ENCODE measurements around the gene CELF4. TPM values are rescaled to one million over a fixed set of nuclear protein-coding genes. Genes with fewer than 3 reads are reported as not detected.
A peak's percentile ranks its signal among the peaks of the same experiment; 100 is the strongest.

The CELF4 gene
- total and polyA plus RNA-seq, 2 donors (not counting 1 experiment from before 2014, with no cell fraction given), result 0.17 TPM; not detected in 1

DNA sequence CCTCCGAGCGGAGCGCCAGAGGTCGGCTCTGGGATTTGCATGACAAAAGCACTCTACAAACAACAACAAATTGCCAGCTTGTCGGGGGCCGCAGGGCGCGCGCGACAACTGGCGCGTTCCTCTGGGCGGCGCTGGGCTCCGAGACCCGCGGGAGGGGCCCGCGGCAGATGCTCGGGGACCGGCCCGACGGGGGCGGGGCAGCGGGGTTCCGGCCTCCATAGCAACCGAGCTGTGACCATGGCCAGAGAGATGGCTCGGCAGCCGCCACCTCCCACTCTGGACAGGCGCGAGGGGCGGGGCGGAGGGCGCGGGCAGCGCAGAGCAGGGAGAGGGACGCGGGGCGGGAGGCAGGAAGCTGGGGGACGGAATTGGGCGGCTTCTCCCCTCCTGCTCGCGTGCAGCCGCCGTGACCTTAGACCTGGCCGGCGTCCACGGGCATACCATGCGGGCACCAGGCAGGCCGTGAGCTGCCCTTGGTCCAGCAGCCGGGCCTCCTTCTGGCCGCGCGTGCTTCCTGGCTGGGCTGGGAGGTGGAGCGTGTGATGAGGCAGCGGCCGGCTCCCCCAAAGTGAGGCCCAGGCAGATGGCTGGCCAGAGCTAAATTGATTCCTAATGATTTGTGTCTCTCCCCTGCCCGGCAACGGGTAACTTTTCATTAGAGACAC is 171.5 kb downstream of the CELF4 start:
- Histone ChIP-seq H3K27ac (ENCODE audit: insufficient read depth, low read length) (peak overlapping the region; percentile 74), H3K36me3 (ENCODE audit: control insufficient read depth, insufficient read depth, low read length) (no peaks in the 10 kb centered on the region), H3K4me3 (replicated peaks in 1 of 4; ENCODE audit: control extremely low read depth in 1 of 4, insufficient read depth in 1 of 4, low read depth in 3 of 4, low read length in 4 of 4) (peak overlapping the region; percentile 15 to 51 (median 30)), H3K79me2 (ENCODE audit: control insufficient read depth, insufficient read depth, low read length) (no peaks in the 10 kb centered on the region), H3K4me1 (ENCODE audit: control insufficient read depth, extremely low read depth, insufficient read depth, low read length) (peaks cover 11% of the 10 kb centered on the region), H4K20me1 (ENCODE audit: control insufficient read depth, extremely low read depth, insufficient read depth, low read length) (no peaks in the 10 kb centered on the region), H3K9ac (ENCODE audit: insufficient read depth, low read length) (peak overlapping the region; percentile 50), H2AFZ (ENCODE audit: low read length) (peak overlapping the region; percentile 67), H3K9me3 (ENCODE audit: control insufficient read depth, insufficient read depth, low read depth, low read length) (no peaks in the 10 kb centered on the region), H3K4me2 (ENCODE audit: extremely low read depth, insufficient read depth, low read length) (peak overlapping the region; percentile 23), H3K27me3 (ENCODE audit: control insufficient read depth, insufficient read depth, low read length) (peaks cover 2% of the 10 kb centered on the region)
- TF ChIP-seq, protein P1, sequence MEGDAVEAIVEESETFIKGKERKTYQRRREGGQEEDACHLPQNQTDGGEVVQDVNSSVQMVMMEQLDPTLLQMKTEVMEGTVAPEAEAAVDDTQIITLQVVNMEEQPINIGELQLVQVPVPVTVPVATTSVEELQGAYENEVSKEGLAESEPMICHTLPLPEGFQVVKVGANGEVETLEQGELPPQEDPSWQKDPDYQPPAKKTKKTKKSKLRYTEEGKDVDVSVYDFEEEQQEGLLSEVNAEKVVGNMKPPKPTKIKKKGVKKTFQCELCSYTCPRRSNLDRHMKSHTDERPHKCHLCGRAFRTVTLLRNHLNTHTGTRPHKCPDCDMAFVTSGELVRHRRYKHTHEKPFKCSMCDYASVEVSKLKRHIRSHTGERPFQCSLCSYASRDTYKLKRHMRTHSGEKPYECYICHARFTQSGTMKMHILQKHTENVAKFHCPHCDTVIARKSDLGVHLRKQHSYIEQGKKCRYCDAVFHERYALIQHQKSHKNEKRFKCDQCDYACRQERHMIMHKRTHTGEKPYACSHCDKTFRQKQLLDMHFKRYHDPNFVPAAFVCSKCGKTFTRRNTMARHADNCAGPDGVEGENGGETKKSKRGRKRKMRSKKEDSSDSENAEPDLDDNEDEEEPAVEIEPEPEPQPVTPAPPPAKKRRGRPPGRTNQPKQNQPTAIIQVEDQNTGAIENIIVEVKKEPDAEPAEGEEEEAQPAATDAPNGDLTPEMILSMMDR (conservative IDR thresholded peaks at IDR 0.05 in 1 of 2, IDR thresholded peaks at IDR 0.05 in 1 of 2; ENCODE audit: low read depth in 1 of 2, low read length in 2 of 2), result no peak
- TF ChIP-seq EZH2 (IDR thresholded peaks at IDR 0.05; ENCODE audit: low read length, missing control alignments), result no peak
- peak; percentile 65 to 90 for DNase-seq (ENCODE audit: low read depth in 2 of 2)

DNA sequence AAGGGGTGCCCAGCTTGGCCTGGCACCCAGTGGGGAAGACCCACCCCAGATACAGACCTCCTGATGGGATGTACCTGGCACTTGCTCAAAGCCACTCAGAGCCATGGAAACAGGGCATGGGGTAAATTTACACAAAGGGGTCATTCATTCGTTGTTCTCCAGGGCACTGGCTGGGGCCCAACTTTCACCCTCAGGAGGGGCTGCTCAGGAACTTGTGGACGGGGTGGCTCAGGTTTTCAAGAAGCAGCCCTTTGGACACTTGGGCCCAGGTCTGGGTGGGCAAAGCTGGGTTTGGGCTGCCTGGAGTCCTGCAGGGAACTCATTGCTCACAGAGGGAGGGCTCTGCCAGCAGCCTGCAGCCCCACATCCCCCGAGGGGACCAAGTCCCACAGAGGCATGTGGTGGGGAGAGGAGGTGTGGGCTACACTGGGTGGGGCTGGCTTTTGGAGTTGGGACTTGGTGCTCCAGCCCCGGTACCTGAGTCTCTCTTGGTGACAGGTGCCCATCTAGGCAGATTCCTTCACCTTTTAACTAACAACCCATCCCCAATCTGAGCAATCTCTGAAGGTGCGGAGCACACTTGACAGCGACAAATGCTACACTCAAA is 172.3 kb downstream of the CELF4 start:
- Histone ChIP-seq H3K4me1 (ENCODE audit: control insufficient read depth, extremely low read depth, insufficient read depth, low read length) (peaks cover 11% of the 10 kb centered on the region), H4K20me1 (ENCODE audit: control insufficient read depth, extremely low read depth, insufficient read depth, low read length) (no peaks in the 10 kb centered on the region), H3K9me3 (ENCODE audit: control insufficient read depth, insufficient read depth, low read depth, low read length) (no peaks in the 10 kb centered on the region), H3K4me3 (replicated peaks in 1 of 4; ENCODE audit: control extremely low read depth in 1 of 4, insufficient read depth in 1 of 4, low read depth in 3 of 4, low read length in 4 of 4) (peak overlapping the region in 3 of 4 experiments; percentile 18 to 51 (median 42)), H2AFZ (ENCODE audit: low read length) (no peak overlapping the region), H3K27ac (ENCODE audit: insufficient read depth, low read length) (no peak overlapping the region), H3K27me3 (ENCODE audit: control insufficient read depth, insufficient read depth, low read length) (peaks cover 2% of the 10 kb centered on the region), H3K36me3 (ENCODE audit: control insufficient read depth, insufficient read depth, low read length) (no peaks in the 10 kb centered on the region), H3K79me2 (ENCODE audit: control insufficient read depth, insufficient read depth, low read length) (no peaks in the 10 kb centered on the region), H3K9ac (ENCODE audit: insufficient read depth, low read length) (no peak overlapping the region), H3K4me2 (ENCODE audit: extremely low read depth, insufficient read depth, low read length) (no peak overlapping the region)
- no peak for TF ChIP-seq EZH2 (IDR thresholded peaks at IDR 0.05; ENCODE audit: low read length, missing control alignments)
- TF ChIP-seq, protein P1 (conservative IDR thresholded peaks at IDR 0.05 in 1 of 2, IDR thresholded peaks at IDR 0.05 in 1 of 2; ENCODE audit: low read depth in 1 of 2, low read length in 2 of 2), result no peak
- DNase-seq (ENCODE audit: low read depth in 2 of 2), result no peak

DNA sequence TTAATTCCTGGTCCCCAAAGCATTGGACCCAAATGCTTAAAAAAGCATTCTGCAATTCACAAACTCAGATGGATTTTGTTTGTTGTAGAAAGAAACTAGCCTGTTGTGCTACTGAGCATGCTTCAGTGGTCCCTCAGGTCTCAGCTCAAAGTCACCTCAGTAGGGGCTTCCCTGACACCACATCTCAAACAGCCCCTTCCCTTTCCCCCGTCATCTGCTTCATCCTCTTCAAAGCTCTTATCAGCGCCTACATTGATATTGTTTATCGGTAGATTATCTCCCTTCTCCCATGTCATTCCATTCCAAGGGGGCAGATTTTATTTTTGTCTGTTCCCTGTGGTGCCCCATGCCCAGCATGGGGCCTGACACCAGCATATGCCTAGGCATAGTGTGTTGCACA is 172.9 kb downstream of the CELF4 start:
- Histone ChIP-seq H4K20me1 (ENCODE audit: control insufficient read depth, extremely low read depth, insufficient read depth, low read length) (no peaks in the 10 kb centered on the region), H2AFZ (ENCODE audit: low read length) (no peak overlapping the region), H3K27ac (ENCODE audit: insufficient read depth, low read length) (no peak overlapping the region), H3K4me3 (replicated peaks in 1 of 4; ENCODE audit: control extremely low read depth in 1 of 4, insufficient read depth in 1 of 4, low read depth in 3 of 4, low read length in 4 of 4) (no peak overlapping the region), H3K4me2 (ENCODE audit: extremely low read depth, insufficient read depth, low read length) (no peak overlapping the region), H3K9me3 (ENCODE audit: control insufficient read depth, insufficient read depth, low read depth, low read length) (no peaks in the 10 kb centered on the region), H3K27me3 (ENCODE audit: control insufficient read depth, insufficient read depth, low read length) (peaks cover 2% of the 10 kb centered on the region), H3K79me2 (ENCODE audit: control insufficient read depth, insufficient read depth, low read length) (no peaks in the 10 kb centered on the region), H3K36me3 (ENCODE audit: control insufficient read depth, insufficient read depth, low read length) (no peaks in the 10 kb centered on the region), H3K4me1 (ENCODE audit: control insufficient read depth, extremely low read depth, insufficient read depth, low read length) (peaks cover 11% of the 10 kb centered on the region), H3K9ac (ENCODE audit: insufficient read depth, low read length) (no peak overlapping the region)
- DNase-seq (ENCODE audit: low read depth in 2 of 2), result no peak
- TF ChIP-seq, protein P1 (conservative IDR thresholded peaks at IDR 0.05 in 1 of 2, IDR thresholded peaks at IDR 0.05 in 1 of 2; ENCODE audit: low read depth in 1 of 2, low read length in 2 of 2), result no peak
- peak; percentile 23 for TF ChIP-seq EZH2 (IDR thresholded peaks at IDR 0.05; ENCODE audit: low read length, missing control alignments)
